Transverse colon (tissue), 3 donors: Measurements from ENCODE around the gene BANP.
"Not testable (repeated sequence)": the region's sequence is repeated elsewhere in the genome, so short reads cannot be mapped to it uniquely, and the experiment has no call there.

Experiments used
- EP300 ChIP-seq: sonication (generic); formaldehyde crosslinking; IDR thresholded peaks from one replicate; pipeline ENCODE4 v1.6.1; 2017; ENCODE audit warnings: antibody characterized with exemption, low read depth
- POLR2A ChIP-seq: fragments of 450-650 bp; IDR thresholded peaks from one replicate; pipeline ENCODE4 v1.6.1; 2016; ENCODE audit warnings: antibody characterized with exemption, mild to moderate bottlenecking, moderate library complexity
- TF ChIP-seq, protein P1 (sequence below), 5 experiments: fragments of 200-600 bp in 3 of 5; fragments of 450-650 bp in 2 of 5; sonication (generic) in 3 of 5; IDR thresholded peaks; 1 replicate in 2 of 5; 2 replicates in 3 of 5; pipeline ENCODE4 v1.5.1; 2016 to 2017; ENCODE audit warnings: antibody characterized with exemption in 5 of 5, inconsistent platforms in 3 of 5, mild to moderate bottlenecking in 2 of 5, moderate library complexity in 1 of 5

- TF ChIP-seq POLR2A, EP300: not testable (repeated sequence)
- TF ChIP-seq, protein P1, sequence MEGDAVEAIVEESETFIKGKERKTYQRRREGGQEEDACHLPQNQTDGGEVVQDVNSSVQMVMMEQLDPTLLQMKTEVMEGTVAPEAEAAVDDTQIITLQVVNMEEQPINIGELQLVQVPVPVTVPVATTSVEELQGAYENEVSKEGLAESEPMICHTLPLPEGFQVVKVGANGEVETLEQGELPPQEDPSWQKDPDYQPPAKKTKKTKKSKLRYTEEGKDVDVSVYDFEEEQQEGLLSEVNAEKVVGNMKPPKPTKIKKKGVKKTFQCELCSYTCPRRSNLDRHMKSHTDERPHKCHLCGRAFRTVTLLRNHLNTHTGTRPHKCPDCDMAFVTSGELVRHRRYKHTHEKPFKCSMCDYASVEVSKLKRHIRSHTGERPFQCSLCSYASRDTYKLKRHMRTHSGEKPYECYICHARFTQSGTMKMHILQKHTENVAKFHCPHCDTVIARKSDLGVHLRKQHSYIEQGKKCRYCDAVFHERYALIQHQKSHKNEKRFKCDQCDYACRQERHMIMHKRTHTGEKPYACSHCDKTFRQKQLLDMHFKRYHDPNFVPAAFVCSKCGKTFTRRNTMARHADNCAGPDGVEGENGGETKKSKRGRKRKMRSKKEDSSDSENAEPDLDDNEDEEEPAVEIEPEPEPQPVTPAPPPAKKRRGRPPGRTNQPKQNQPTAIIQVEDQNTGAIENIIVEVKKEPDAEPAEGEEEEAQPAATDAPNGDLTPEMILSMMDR (IDR thresholded peaks at IDR 0.05) = not testable (repeated sequence)
Measured at GRCh38 chr16:88090377-88091175, 139.3 kb downstream of the BANP start.
